Dendritic cell treated with granulocyte-macrophage colony-stimulating factor and Interleukin-4, amounts not matched to agents 40 ng/mL and 50 ng/mL, for 4 days (primary cell): ENCODE measurements around the gene ABCC1.
"Not testable (repeated sequence)": the region's sequence is repeated elsewhere in the genome, so short reads cannot be mapped to it uniquely, and the experiment has no call there.

Experiments used
- H3K27ac Mint-ChIP-seq: one replicate; pipeline ENCODE4 v1.8.0; 2022; ENCODE audit warnings: mild to moderate bottlenecking, mixed read lengths
- H3K27me3 Mint-ChIP-seq: one replicate; pipeline ENCODE4 v1.8.0; 2022; ENCODE audit warnings: mild to moderate bottlenecking, mixed read lengths
- H3K36me3 Mint-ChIP-seq: one replicate; pipeline ENCODE4 v1.8.0; 2022; ENCODE audit warnings: low read depth, mixed read lengths
- H3K4me1 Mint-ChIP-seq: one replicate; pipeline ENCODE4 v1.8.0; 2022; ENCODE audit warnings: low read depth, mixed read lengths
- H3K4me3 Mint-ChIP-seq: one replicate; pipeline ENCODE4 v1.8.0; 2022; ENCODE audit warnings: mild to moderate bottlenecking, moderate library complexity, mixed read lengths
- H3K9me3 Mint-ChIP-seq: one replicate; pipeline ENCODE4 v1.8.0; 2022; ENCODE audit warnings: mixed read lengths
- intact Hi-C: fragments of 100-400 bp; cut with micrococcal nuclease; formaldehyde crosslinking; loops from one replicate; pipeline ENCODE4 v1.15.0; 2022

The ABCC1 gene

DNA sequence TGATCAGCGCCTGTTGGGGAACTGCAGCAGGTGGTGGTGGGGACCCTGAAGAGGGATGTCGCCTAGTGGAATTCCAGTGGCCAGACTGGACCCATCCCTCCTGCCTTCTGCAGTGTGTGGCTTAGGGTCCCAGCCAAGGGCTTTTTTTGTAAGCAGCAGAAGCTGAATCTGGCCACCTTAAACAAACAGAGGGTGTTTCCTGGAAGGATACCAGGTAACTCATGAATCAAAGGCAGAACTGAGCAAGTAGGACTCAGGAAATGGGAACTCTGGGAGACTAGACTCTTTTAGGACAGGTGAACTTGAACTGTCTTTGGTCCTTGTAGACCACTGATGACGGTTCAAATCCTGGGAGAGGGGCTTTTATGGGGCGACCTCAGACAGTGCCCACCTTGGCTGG lies 149.9 kb downstream of the ABCC1 start:
- H3K27me3 Mint-ChIP-seq: no peaks in the 10 kb centered on the region

DNA sequence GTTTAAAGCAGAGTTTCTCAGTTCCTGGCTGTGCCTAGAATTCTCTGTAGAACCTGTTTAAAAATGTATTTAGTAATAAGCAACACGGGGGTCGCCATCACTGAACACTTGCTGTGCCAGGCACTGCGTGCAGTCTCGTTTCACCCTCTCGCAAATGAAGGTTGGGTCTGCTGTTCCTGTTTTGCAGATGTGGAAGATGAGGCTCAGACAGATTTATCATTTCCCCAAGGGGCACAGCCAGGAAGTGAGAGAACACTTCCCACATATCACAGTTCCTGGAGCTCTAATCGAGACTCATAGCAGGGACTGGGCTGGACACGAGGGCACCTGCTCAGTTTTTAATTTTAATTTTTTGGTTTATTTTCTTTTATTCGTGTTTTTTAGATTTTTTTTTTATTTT lies 151.2 kb downstream of the ABCC1 start:
- Mint-ChIP-seq H3K4me3 (no peak overlapping the region), H3K27me3 (no peaks in the 10 kb centered on the region)

More for the DNA sequence above, 149.9 kb downstream of the ABCC1 start:
- no peak overlapping the region for H3K4me3 Mint-ChIP-seq
- no peak overlapping the region for H3K27ac Mint-ChIP-seq
- H3K9me3 Mint-ChIP-seq: no peaks in the 10 kb centered on the region
- H3K36me3 Mint-ChIP-seq: peaks cover 94% of the 10 kb centered on the region
- H3K4me1 Mint-ChIP-seq: peaks cover 18% of the 10 kb centered on the region
- intact Hi-C loops: no loop called here

DNA sequence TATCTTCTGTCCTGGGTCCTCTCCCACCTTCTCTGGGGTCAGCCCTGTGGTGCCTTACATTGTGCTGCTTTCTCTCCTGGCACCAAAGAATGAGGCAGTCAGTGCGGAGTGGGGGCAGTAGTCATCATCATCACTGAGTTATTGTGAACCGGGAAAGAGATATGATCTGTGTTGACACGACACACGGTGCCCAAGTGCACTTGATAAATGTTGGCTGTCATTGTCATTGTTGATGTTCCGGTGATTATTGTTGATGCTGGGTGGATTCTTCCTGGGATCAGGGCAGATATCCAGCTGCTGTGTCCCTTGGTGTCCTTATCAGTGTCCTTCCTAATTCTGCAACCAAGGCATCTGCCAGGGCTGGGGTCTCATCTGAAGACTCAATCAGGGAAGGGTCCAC lies 152.2 kb downstream of the ABCC1 start:
- intact Hi-C loops: no loop called here
- no peaks in the 10 kb centered on the region for H3K27me3 Mint-ChIP-seq
- no peak overlapping the region for H3K27ac Mint-ChIP-seq
- peaks cover 18% of the 10 kb centered on the region for H3K4me1 Mint-ChIP-seq
- no peaks in the 10 kb centered on the region for H3K9me3 Mint-ChIP-seq
- peaks cover 94% of the 10 kb centered on the region for H3K36me3 Mint-ChIP-seq
- no peak overlapping the region for H3K4me3 Mint-ChIP-seq

More for the DNA sequence above, 151.2 kb downstream of the ABCC1 start:
- Mint-ChIP-seq H3K36me3 (peaks cover 94% of the 10 kb centered on the region), H3K4me1 (peaks cover 18% of the 10 kb centered on the region), H3K27ac (no peak overlapping the region), H3K9me3 (no peaks in the 10 kb centered on the region)
- intact Hi-C loops: no loop called here

DNA sequence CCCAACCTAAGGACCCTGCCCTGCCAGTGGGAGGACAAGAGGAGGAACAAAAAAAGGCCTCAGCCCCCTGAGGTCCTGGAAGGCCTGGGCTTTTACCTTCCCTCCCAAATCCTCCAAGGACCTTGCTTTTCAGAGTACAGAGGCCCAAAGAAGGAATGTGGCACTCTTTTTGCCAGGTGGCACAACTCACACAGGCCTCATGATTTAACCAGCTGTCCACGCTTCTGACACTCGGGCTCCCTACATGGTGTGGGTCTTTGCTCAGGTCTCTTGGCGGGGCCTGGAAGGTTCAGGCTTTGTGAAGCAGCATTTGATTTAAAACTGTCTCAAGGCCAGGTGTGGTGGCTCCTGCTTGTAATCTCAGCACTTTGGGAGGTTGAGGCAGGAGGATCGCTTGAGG lies 153.3 kb downstream of the ABCC1 start:
- no peaks in the 10 kb centered on the region for H3K27me3 Mint-ChIP-seq
- H3K4me3 Mint-ChIP-seq: no peak overlapping the region
- no peaks in the 10 kb centered on the region for H3K9me3 Mint-ChIP-seq
- H3K4me1 Mint-ChIP-seq: peaks cover 18% of the 10 kb centered on the region
- intact Hi-C loops: no loop called here
- H3K27ac Mint-ChIP-seq: no peak overlapping the region
- peaks cover 94% of the 10 kb centered on the region for H3K36me3 Mint-ChIP-seq

DNA sequence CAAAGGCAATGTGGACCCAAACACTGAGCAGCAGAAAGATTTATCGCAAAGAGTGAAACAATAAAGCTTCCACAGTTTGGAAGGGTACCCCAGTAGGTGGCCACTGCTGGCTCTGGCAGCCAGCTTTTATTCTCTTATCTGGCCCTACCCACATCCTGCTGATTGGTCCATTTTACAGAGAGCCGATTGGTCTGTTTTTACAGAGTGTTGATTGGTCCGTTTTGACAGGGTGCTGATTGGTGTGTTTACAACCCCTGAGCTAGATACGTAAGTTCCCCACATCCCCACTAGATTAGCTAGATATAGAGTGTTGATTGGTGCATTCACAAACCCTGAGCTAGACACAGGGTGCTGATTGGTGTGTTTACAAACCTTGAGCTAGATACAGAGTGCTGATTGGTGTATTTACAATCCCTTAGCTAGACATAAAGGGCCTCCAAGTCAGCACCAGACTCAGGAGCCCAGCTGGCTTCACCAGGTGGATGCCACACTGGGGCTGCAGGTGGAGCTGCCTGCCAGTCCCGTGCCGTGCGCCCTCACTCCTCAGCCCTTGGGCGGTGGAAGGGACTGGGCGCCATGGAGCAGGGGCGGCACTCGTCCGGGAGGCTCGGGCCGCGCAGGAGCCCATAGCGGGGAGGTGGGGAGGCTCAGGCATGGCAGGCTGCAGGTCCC lies 154.9 kb downstream of the ABCC1 start:
- H3K9me3 Mint-ChIP-seq, H3K4me3 Mint-ChIP-seq, intact Hi-C loops, H3K27me3 Mint-ChIP-seq, H3K27ac Mint-ChIP-seq: not testable (repeated sequence)
- Mint-ChIP-seq H3K4me1 (peaks cover 13% of the 10 kb centered on the region), H3K36me3 (peaks cover 94% of the 10 kb centered on the region)

DNA sequence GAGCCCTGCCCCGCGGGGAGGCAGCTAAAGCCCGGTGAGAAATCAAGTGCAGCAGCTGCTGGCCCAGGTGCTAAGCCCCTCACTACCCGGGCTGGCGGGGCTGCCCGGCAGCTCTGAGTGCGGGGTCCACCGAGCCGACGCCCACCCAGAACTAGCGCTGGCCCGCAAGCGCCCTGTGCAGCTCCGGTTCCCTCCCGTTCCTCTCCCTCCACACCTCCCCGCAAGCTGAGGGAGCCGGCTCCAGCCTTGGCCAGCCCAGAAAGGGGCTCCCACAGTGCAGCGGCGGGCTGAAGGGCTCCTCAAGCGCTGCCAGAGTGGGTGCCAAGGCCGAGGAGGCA lies 155.4 kb downstream of the ABCC1 start:
- H3K9me3 Mint-ChIP-seq, H3K27me3 Mint-ChIP-seq, H3K27ac Mint-ChIP-seq, intact Hi-C loops, H3K4me3 Mint-ChIP-seq, H3K4me1 Mint-ChIP-seq: not testable (repeated sequence)
- peaks cover 94% of the 10 kb centered on the region for H3K36me3 Mint-ChIP-seq

DNA sequence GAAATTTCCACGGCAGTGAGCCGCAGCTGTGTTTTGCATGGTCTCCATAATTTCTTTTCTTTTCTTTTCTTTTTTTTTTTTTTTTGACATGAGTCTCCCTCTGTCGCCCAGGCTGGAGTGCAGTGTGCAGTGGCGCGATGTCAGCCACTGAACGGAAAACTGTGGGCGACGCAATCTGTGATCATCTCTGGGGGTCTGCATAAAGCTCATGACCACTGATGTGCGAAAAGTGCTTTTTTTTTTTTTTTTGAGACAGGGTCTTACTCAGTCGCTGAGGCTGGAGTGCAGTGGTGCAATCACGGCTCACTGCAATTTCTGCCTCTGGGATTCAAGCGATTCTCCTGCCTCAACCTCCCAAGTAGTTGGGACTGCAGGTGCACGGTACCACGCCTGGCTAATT lies 156.2 kb downstream of the ABCC1 start:
- Mint-ChIP-seq H3K36me3 (peaks cover 97% of the 10 kb centered on the region), H3K9me3 (no peaks in the 10 kb centered on the region), H3K4me1 (no peaks in the 10 kb centered on the region), H3K27me3 (no peaks in the 10 kb centered on the region), H3K4me3 (no peak overlapping the region), H3K27ac (no peak overlapping the region)
- intact Hi-C loops: no loop called here

DNA sequence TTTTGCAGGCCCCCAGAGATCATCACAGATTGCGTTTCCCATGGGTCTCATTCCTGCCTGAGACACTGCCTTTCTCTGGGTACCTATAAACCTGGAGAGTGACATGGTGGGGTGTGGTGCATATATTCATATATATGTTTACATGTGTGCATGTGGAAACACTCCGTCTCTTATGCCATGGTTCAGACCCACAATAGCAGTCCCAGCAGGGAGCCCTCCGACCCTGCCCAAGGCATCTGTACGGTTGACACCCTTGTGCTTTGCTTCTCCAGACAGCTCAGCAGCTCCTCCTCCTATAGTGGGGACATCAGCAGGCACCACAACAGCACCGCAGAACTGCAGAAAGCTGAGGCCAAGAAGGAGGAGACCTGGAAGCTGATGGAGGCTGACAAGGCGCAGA lies 157.1 kb downstream of the ABCC1 start:
- no peaks in the 10 kb centered on the region for H3K9me3 Mint-ChIP-seq
- H3K4me1 Mint-ChIP-seq: no peaks in the 10 kb centered on the region
- H3K27ac Mint-ChIP-seq: no peak overlapping the region
- no peaks in the 10 kb centered on the region for H3K27me3 Mint-ChIP-seq
- H3K36me3 Mint-ChIP-seq: peaks cover 100% of the 10 kb centered on the region
- intact Hi-C loops: no loop called here
- no peak overlapping the region for H3K4me3 Mint-ChIP-seq

DNA sequence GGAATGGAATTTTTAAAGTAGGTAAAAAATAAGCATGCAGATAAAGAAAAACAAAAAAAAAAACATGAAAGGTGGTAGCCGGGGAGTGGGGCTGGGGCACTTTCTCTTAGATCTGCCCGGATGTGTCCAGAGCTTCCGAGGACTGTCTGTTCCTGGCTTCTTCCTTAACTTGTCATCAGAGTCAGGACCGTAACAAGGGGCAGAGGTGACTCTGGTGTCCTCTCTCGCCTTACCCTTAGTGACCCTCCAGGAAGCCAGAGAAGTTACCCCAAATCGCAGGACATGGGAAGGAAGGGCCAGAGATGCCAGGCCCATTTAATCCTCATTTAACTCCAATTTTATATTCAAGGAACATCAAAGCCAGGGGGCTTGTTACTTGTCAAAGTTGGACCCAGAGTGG lies 158.4 kb downstream of the ABCC1 start:
- intact Hi-C loops: no loop called here
- no peak overlapping the region for H3K27ac Mint-ChIP-seq
- H3K4me1 Mint-ChIP-seq: no peaks in the 10 kb centered on the region
- H3K9me3 Mint-ChIP-seq: no peaks in the 10 kb centered on the region
- no peak overlapping the region for H3K4me3 Mint-ChIP-seq
- H3K36me3 Mint-ChIP-seq: peaks cover 100% of the 10 kb centered on the region
- no peaks in the 10 kb centered on the region for H3K27me3 Mint-ChIP-seq

DNA sequence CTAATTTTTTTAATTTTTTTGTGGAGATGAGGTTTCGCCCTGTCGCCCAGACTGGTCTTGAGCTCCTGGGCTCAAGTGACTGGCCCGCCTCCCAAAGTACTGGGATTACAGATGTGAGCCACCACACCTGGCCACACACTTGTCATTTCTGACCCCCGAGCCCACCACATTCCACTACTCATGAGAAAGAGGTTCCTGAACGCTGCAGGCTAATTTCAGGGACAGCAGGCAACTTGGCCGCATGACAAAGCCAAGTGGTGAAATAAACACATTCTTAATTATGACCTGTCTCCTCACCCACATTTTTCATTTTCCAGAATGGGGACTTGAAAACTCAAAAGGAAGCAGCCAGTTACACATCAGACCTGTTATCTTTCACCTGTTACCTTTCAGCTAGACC lies 159.3 kb downstream of the ABCC1 start:
- Mint-ChIP-seq H3K4me1 (no peaks in the 10 kb centered on the region), H3K9me3 (no peaks in the 10 kb centered on the region), H3K4me3 (no peak overlapping the region), H3K36me3 (peaks cover 100% of the 10 kb centered on the region), H3K27me3 (no peaks in the 10 kb centered on the region), H3K27ac (no peak overlapping the region)
- intact Hi-C loops: no loop called here

DNA sequence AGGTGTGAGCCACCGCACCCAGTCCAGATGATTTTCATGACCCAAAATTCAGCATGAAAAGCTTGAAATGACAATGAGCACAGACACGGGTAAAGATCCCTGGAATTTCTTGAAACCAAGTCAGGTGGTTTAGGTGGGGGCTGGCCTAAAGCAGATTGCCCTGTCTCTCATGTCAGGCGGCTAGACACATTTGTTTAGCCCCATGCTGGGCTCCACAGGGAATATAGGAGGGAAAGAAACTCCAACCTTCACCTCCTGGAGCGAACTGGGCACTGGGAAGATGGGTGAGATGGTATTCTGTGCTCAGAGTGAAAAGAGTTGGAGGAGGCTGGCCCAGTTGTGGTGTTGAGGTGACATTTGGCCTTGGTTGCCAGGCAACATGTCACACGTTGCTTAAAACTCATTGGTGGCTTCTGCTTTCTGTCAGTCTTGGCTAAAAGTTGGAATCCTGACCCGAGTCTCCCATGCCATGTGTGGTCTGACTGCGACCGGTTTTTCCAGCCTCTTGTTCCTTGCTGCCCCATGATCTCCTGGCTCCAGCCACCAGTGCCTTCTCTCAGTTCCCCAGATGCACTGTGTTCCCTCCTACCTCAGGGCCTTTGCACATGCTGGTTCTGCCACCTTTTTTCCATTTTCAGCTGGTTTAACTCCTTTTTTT lies 160.2 kb downstream of the ABCC1 start:
- H3K36me3 Mint-ChIP-seq: peaks cover 100% of the 10 kb centered on the region
- H3K9me3 Mint-ChIP-seq: no peaks in the 10 kb centered on the region
- intact Hi-C loops: no loop called here
- H3K4me1 Mint-ChIP-seq: no peaks in the 10 kb centered on the region
- H3K4me3 Mint-ChIP-seq: no peak overlapping the region
- H3K27me3 Mint-ChIP-seq: no peaks in the 10 kb centered on the region
- H3K27ac Mint-ChIP-seq: no peak overlapping the region

DNA sequence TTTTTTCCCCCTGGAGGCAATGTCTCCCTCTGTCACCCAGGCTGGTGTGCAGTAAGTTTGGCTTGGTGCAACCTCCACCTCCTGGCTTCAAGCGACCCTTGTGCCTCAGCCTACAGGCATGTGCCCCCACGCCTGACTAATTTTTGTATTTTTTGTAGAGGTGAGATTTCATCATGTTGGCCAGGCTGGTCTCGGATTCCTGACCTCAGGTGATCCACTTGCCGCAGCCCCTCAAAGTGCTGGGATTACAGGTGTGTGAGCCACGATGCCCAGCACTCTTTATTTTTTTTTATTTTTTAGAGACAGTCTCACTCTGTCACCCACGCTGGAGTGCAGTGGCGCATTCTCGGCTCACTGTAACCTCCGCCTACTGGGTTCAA lies 160.7 kb downstream of the ABCC1 start:
- Mint-ChIP-seq H3K27me3 (no peaks in the 10 kb centered on the region), H3K9me3 (no peaks in the 10 kb centered on the region), H3K4me1 (no peaks in the 10 kb centered on the region), H3K4me3 (no peak overlapping the region), H3K36me3 (peaks cover 100% of the 10 kb centered on the region), H3K27ac (no peak overlapping the region)
- intact Hi-C loops: no loop called here

DNA sequence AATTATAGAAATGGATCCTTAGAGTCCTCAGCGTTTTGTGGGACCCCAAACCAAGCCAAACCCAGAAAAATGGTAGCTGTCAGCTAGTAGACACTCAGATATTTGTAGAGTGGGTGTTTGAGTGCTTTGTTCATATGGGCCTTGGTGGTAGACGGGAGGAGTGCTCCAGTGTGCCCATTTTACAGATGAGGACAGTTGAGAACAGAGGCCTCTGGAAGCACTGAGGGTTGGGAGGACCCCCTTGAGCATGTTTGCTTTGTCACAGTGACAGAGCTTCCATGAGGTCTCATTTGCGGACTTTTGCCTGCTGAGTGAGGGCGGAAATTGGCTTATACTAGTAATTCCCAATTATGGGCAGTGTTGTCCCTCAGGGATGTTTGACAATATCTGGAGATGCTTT lies 162.2 kb downstream of the ABCC1 start:
- no peak overlapping the region for H3K4me3 Mint-ChIP-seq
- no peak overlapping the region for H3K27ac Mint-ChIP-seq
- intact Hi-C loops: no loop called here
- H3K4me1 Mint-ChIP-seq: no peaks in the 10 kb centered on the region
- H3K9me3 Mint-ChIP-seq: no peaks in the 10 kb centered on the region
- H3K27me3 Mint-ChIP-seq: no peaks in the 10 kb centered on the region
- peaks cover 100% of the 10 kb centered on the region for H3K36me3 Mint-ChIP-seq

DNA sequence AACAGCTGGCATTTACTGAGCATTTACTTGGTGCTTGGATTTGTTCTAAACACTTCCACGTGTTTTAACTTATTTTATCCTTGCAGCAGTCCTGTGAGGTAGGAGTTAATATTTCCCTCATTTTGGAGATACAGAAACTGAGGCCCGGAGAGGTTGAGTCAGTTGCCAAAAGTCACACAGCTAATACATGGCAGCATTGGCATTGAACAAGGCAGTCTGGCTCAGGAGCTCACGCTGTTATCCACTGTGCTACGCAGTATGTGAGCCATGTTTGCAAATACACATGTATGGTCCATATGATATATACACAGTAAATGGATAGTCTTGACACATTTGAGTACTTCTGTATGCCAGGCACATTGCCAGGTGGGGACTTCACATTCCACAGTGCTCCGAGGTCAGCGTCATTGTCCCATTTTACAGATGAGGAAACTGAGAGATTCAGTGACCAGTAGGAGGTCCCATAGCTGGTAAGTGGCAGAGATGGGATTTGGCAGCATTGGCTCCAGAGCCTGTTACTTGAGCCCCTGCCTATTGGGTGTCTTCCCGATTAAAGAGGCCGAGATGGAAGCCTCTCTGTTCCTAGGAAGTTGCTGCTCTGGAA lies 163.1 kb downstream of the ABCC1 start:
- H3K4me1 Mint-ChIP-seq: no peaks in the 10 kb centered on the region
- H3K9me3 Mint-ChIP-seq: no peaks in the 10 kb centered on the region
- H3K4me3 Mint-ChIP-seq: no peak overlapping the region
- peaks cover 100% of the 10 kb centered on the region for H3K36me3 Mint-ChIP-seq
- H3K27me3 Mint-ChIP-seq: no peaks in the 10 kb centered on the region
- intact Hi-C loops: no loop called here
- no peak overlapping the region for H3K27ac Mint-ChIP-seq

DNA sequence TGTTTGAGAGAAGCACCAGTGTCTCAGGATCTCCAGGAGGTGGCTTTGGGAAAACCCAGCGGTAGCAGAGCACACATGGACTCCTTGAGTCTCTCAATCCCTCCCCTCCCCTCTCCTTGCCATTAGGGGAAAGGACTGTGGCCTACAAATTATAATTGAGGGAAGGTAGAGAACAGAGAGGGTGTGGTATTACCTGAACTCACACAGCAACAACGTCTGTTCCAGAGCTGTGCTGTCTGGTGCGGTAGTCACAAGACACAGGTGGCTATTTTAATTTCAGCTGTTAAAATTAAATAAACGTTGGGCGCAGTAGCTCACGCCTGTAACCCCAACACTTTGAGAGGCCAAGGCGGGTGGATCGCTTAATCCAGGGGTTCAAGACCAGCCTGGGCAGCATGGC lies 163.7 kb downstream of the ABCC1 start:
- H3K4me1 Mint-ChIP-seq: no peaks in the 10 kb centered on the region
- peaks cover 100% of the 10 kb centered on the region for H3K36me3 Mint-ChIP-seq
- no peak overlapping the region for H3K27ac Mint-ChIP-seq
- H3K27me3 Mint-ChIP-seq: no peaks in the 10 kb centered on the region
- peaks cover 5% of the 10 kb centered on the region for H3K9me3 Mint-ChIP-seq
- no peak overlapping the region for H3K4me3 Mint-ChIP-seq
- intact Hi-C loops: no loop called here
